ENCODE results near the gene CRELD1. TPM values are rescaled to one million over a fixed set of nuclear protein-coding genes. Genes with fewer than 3 reads are reported as not detected.

CRELD1 gene
- total and polyA plus RNA-seq, 8 donors: 29.9 to 81.2 (median 66.7) TPM

GRCh38 chr3:9915254-9916141, 18.1 kb upstream of the CRELD1 start:
- ATAC-seq (peak; percentile 64), DNase-seq (peak; percentile 66 to 93 (median 76))
- Histone ChIP-seq H3K27ac (peak overlapping the region; percentile 87 to 88), H3K4me3 (peak overlapping the region; percentile 55 to 57), H3K36me3 (no peaks in the 10 kb centered on the region), H3K9me3 (no peaks in the 10 kb centered on the region), H3K27me3 (no peaks in the 10 kb centered on the region), H3K4me1 (peaks cover 18 to 56% of the 10 kb centered on the region in 2 donors)
- TF ChIP-seq, protein P1, sequence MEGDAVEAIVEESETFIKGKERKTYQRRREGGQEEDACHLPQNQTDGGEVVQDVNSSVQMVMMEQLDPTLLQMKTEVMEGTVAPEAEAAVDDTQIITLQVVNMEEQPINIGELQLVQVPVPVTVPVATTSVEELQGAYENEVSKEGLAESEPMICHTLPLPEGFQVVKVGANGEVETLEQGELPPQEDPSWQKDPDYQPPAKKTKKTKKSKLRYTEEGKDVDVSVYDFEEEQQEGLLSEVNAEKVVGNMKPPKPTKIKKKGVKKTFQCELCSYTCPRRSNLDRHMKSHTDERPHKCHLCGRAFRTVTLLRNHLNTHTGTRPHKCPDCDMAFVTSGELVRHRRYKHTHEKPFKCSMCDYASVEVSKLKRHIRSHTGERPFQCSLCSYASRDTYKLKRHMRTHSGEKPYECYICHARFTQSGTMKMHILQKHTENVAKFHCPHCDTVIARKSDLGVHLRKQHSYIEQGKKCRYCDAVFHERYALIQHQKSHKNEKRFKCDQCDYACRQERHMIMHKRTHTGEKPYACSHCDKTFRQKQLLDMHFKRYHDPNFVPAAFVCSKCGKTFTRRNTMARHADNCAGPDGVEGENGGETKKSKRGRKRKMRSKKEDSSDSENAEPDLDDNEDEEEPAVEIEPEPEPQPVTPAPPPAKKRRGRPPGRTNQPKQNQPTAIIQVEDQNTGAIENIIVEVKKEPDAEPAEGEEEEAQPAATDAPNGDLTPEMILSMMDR (IDR thresholded peaks at IDR 0.05): peak in 1 of 2 donors; percentile 42
- intact Hi-C loops (cut with DNase I): no loop called here

GRCh38 chr3:9916346-9916733, 17.3 kb upstream of the CRELD1 start:
- intact Hi-C loops (cut with DNase I): no loop called here
- peak overlapping the region; percentile 87 to 88 for H3K27ac ChIP-seq
- peaks cover 18 to 56% of the 10 kb centered on the region in 2 donors for H3K4me1 ChIP-seq
- ATAC-seq (no peak), DNase-seq (no peak)
- peak overlapping the region; percentile 38 to 57 for H3K4me3 ChIP-seq
- H3K36me3 ChIP-seq: no peaks in the 10 kb centered on the region
- TF ChIP-seq, protein P1 (IDR thresholded peaks at IDR 0.05): no peak
- no peaks in the 10 kb centered on the region for H3K27me3 ChIP-seq
- H3K9me3 ChIP-seq: no peaks in the 10 kb centered on the region

- DNase-seq (peak; percentile 73 to 92 (median 90)), ATAC-seq (peak; percentile 91)
- intact Hi-C loops (cut with DNase I): no loop called here
- Histone ChIP-seq H3K9me3 (no peaks in the 10 kb centered on the region), H3K4me1 (peaks cover 18 to 54% of the 10 kb centered on the region in 2 donors), H3K36me3 (no peaks in the 10 kb centered on the region), H3K27ac (peak within 1 kb of the TSS; percentile 87 to 88), H3K4me3 (peak within 1 kb of the TSS; percentile 55 to 57), H3K27me3 (no peaks in the 10 kb centered on the region)
- TF ChIP-seq, protein P1 (IDR thresholded peaks at IDR 0.05): no peak
Measured at GRCh38 chr3:9916734-9917680, 16.6 kb upstream of the CRELD1 start, which contains the start of gene IL17RC. Gene IL17RC, plus strand, starts transcription at chr3:9917098. Its CDS starts 218 bp downstream, at chr3:9917316.

- no peak overlapping the region for H3K27ac ChIP-seq
Measured at GRCh38 chr3:9917820-9918219, 15.8 kb upstream of the CRELD1 start.

More at GRCh38 chr3:9917820-9918219, 15.8 kb upstream of the CRELD1 start:
- TF ChIP-seq, protein P1 (IDR thresholded peaks at IDR 0.05): no peak
- H3K36me3 ChIP-seq: no peaks in the 10 kb centered on the region
- intact Hi-C loops (cut with DNase I): no loop called here
- H3K9me3 ChIP-seq: no peaks in the 10 kb centered on the region
- ATAC-seq: no peak
- H3K27me3 ChIP-seq: no peaks in the 10 kb centered on the region
- H3K4me3 ChIP-seq: peak overlapping the region in 1 of 2 donors; percentile 57
- no peak for DNase-seq
- H3K4me1 ChIP-seq: peaks cover 18 to 46% of the 10 kb centered on the region in 2 donors
